ENCODE measurements around the gene ELF2. TPM values are rescaled to one million over a fixed set of nuclear protein-coding genes. Genes with fewer than 3 reads are reported as not detected.

ELF2 gene
- polyA plus RNA-seq, 1 donor from 2014 or later, result 105 TPM

DNA sequence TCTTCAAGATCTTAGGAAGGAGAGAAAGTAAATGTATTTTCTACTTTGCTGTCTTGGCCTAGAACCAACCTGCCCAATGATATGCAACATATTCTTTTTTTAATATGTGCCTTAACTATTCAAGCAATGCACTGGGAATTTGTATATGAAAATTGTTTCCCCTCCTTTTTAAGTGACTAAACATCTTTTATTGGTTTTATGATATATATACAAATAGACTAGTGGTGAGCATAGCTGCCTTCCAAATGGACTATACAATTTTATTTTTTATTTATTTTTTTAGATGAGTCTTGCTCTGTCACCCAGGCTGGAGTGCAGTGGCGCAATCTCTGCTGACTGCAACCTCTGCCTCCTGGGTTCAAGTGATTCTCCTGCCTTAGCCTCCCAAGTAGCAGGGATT lies 151.2 kb downstream of the ELF2 start:
- Histone ChIP-seq H2AFZ (ENCODE audit: low read depth, low read length) (no peak overlapping the region), H3K27ac (ENCODE audit: low read length) (no peak overlapping the region), H3K4me3 (ENCODE audit: low read length) (no peak overlapping the region), H3K36me3 (ENCODE audit: insufficient read depth, low read length) (no peaks in the 10 kb centered on the region), H3K9me3 (ENCODE audit: low read length) (no peaks in the 10 kb centered on the region), H3K9ac (ENCODE audit: low read length) (no peak overlapping the region), H3F3A (ENCODE audit: insufficient read depth, low read length, poor library complexity, severe bottlenecking) (no peaks in the 10 kb centered on the region), H3K9me2 (ENCODE audit: insufficient read depth, low read length) (no peaks in the 10 kb centered on the region), H3K27me3 (ENCODE audit: insufficient read depth, low read depth, low read length) (no peaks in the 10 kb centered on the region), H3K4me2 (ENCODE audit: low read length) (no peak overlapping the region), H3K79me2 (replicated peaks; ENCODE audit: insufficient read depth, low read length) (peaks cover 19% of the 10 kb centered on the region), H4K20me1 (ENCODE audit: insufficient read depth) (no peaks in the 10 kb centered on the region)
- TF ChIP-seq RAD21 (conservative IDR thresholded peaks at IDR 0.05) (no peak), SMC3 (conservative IDR thresholded peaks at IDR 0.05; ENCODE audit: poor library complexity) (no peak), TAF1 (IDR thresholded peaks at IDR 0.05; ENCODE audit: low read depth) (no peak), POLR2AphosphoS5 (IDR thresholded peaks at IDR 0.05) (no peak), EZH2 (IDR thresholded peaks at IDR 0.05; ENCODE audit: borderline replicate concordance, insufficient read depth, low read length, poor library complexity, severe bottlenecking) (no peak), MXI1 (conservative IDR thresholded peaks at IDR 0.05; ENCODE audit: poor library complexity, severe bottlenecking) (no peak), EP300 (conservative IDR thresholded peaks at IDR 0.05; ENCODE audit: poor library complexity, severe bottlenecking) (no peak)
- TF ChIP-seq, protein P1, sequence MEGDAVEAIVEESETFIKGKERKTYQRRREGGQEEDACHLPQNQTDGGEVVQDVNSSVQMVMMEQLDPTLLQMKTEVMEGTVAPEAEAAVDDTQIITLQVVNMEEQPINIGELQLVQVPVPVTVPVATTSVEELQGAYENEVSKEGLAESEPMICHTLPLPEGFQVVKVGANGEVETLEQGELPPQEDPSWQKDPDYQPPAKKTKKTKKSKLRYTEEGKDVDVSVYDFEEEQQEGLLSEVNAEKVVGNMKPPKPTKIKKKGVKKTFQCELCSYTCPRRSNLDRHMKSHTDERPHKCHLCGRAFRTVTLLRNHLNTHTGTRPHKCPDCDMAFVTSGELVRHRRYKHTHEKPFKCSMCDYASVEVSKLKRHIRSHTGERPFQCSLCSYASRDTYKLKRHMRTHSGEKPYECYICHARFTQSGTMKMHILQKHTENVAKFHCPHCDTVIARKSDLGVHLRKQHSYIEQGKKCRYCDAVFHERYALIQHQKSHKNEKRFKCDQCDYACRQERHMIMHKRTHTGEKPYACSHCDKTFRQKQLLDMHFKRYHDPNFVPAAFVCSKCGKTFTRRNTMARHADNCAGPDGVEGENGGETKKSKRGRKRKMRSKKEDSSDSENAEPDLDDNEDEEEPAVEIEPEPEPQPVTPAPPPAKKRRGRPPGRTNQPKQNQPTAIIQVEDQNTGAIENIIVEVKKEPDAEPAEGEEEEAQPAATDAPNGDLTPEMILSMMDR (IDR thresholded peaks at IDR 0.05; ENCODE audit: poor library complexity, severe bottlenecking), result no peak
- TF ChIP-seq, protein P2, sequence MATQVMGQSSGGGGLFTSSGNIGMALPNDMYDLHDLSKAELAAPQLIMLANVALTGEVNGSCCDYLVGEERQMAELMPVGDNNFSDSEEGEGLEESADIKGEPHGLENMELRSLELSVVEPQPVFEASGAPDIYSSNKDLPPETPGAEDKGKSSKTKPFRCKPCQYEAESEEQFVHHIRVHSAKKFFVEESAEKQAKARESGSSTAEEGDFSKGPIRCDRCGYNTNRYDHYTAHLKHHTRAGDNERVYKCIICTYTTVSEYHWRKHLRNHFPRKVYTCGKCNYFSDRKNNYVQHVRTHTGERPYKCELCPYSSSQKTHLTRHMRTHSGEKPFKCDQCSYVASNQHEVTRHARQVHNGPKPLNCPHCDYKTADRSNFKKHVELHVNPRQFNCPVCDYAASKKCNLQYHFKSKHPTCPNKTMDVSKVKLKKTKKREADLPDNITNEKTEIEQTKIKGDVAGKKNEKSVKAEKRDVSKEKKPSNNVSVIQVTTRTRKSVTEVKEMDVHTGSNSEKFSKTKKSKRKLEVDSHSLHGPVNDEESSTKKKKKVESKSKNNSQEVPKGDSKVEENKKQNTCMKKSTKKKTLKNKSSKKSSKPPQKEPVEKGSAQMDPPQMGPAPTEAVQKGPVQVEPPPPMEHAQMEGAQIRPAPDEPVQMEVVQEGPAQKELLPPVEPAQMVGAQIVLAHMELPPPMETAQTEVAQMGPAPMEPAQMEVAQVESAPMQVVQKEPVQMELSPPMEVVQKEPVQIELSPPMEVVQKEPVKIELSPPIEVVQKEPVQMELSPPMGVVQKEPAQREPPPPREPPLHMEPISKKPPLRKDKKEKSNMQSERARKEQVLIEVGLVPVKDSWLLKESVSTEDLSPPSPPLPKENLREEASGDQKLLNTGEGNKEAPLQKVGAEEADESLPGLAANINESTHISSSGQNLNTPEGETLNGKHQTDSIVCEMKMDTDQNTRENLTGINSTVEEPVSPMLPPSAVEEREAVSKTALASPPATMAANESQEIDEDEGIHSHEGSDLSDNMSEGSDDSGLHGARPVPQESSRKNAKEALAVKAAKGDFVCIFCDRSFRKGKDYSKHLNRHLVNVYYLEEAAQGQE (IDR thresholded peaks at IDR 0.05; ENCODE audit: borderline replicate concordance), result no peak

DNA sequence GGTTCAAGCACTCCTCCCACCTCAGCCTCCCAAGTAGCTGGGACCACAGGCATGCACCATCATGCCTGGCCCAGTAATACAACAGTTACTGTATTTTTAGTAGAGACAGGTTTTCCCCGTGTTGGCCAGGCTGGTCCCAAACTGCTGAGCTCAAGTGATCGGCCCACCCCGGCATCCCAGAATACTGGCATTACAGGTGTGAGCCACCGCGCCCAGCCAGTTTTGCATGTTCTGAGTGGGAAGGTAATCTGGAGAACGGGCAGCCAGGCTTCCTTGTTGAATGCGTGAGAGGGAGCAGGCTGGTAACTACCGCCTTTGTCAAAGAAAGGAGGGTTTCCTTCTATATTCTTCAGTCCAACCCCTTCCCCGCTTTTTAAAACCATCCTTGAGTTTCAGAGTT lies 152.3 kb downstream of the ELF2 start:
- Histone ChIP-seq H3K27me3 (ENCODE audit: insufficient read depth, low read depth, low read length) (no peaks in the 10 kb centered on the region), H3K4me2 (ENCODE audit: low read length) (no peak overlapping the region), H3K4me3 (ENCODE audit: low read length) (no peak overlapping the region), H3K36me3 (ENCODE audit: insufficient read depth, low read length) (no peaks in the 10 kb centered on the region), H3F3A (ENCODE audit: insufficient read depth, low read length, poor library complexity, severe bottlenecking) (peaks cover 7% of the 10 kb centered on the region), H3K9me2 (ENCODE audit: insufficient read depth, low read length) (no peaks in the 10 kb centered on the region), H3K27ac (ENCODE audit: low read length) (no peak overlapping the region), H2AFZ (ENCODE audit: low read depth, low read length) (no peak overlapping the region), H4K20me1 (ENCODE audit: insufficient read depth) (no peaks in the 10 kb centered on the region), H3K79me2 (replicated peaks; ENCODE audit: insufficient read depth, low read length) (peaks cover 16% of the 10 kb centered on the region), H3K9ac (ENCODE audit: low read length) (no peak overlapping the region), H3K9me3 (ENCODE audit: low read length) (no peaks in the 10 kb centered on the region)
- TF ChIP-seq POLR2AphosphoS5 (IDR thresholded peaks at IDR 0.05), result no peak
- TF ChIP-seq, protein P2 (IDR thresholded peaks at IDR 0.05; ENCODE audit: borderline replicate concordance), result no peak

All from neural cell (in vitro differentiated cells).